CD4-positive, alpha-beta T cell treated with Interleukin-17A for 1 hour (primary cell): ENCODE results near the gene ANKRD31.
"Not testable (repeated sequence)": the region's sequence is repeated elsewhere in the genome, so short reads cannot be mapped to it uniquely, and the experiment has no call there.

Experiments used
- DNase-seq: peaks from one replicate; pipeline ENCODE4 v3.0.0-alpha.2; 2020

ANKRD31 gene

GRCh38 chr5:75142566-75143136, 94.0 kb downstream of the ANKRD31 start:
- no peak for DNase-seq

GRCh38 chr5:75140277-75140676, 96.4 kb downstream of the ANKRD31 start:
- no peak for DNase-seq

- DNase-seq, result no peak
Observed at GRCh38 chr5:75138689-75139088, 98.0 kb downstream of the ANKRD31 start.

DNA sequence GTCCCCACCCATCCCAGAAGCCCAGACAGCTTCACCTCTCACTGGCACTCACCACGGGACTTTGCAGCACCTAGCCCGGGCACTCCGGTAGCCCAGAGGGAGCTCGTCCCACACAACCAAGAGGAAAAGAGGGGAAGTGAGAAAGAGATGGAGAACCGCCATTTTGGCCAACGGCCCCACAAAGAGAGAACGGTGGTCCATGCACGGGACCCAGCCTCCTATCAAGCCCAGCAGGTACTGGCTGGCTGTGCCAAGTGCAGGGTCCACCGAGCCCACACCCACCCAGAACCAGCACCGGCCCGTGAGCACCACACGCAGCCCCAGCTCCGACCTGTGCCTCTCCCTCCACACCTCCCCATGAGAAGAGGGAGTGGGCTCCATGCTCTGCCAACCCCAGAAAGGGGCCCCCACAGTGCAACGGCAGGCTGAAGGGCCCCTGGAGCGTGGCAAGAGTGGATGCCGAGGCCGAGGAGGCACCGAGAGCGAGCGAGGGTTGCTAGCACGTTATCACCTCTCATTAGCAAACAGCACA, 105.8 kb downstream of the ANKRD31 start:
- no peak for DNase-seq

- no peak for DNase-seq
Observed at GRCh38 chr5:75116856-75117255, 119.8 kb downstream of the ANKRD31 start.

DNA sequence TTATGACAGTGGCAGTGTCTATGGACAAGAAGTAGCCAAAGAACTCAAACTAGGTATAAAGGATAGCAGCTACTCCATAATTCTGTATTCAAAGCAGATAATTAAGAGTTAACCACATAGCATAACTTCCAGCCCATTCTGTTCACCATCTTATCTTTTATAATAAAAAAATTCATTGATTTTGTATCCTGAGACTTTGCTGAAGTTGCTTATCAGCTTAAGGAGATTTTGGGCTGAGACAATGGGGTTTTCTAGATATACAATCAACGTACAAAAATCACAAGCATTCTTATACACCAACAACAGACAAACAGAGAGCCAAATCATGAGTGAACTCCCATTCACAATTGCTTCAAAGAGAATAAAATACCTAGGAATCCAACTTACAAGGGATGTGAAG, 122.4 kb downstream of the ANKRD31 start:
- not testable (repeated sequence) for DNase-seq

- DNase-seq, result no peak
Observed at GRCh38 chr5:75113354-75114113, 123.1 kb downstream of the ANKRD31 start.

DNA sequence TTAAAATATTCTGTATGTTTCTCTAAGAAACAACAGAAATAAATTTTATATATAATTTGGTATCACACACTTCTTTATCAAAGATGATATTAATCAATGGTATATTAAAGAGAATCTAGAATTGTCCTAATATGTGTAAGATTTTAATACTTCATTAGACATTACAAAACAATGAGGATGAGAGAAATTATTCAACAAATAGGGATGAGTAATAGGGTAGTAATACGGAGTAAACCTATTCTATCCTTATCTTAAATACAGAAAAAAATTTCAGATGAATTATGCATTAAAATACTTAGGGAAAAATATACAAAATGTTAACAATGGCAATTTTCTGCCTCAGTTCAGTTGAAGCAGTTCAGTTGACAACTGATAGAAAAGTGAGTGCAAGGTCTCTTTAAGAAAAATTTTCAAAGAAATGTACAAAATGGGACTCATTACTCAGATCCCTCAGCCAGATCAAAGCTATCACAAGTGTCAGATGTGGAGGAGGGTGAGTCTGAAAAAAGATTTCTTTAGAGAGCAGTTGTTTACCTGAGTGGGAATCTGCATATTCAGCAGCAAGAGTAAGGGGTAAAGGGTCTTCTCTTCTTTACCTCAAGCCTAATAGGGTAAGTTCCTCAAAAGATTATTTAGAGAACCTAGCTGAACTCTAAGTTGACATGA, 127.6 kb downstream of the ANKRD31 start:
- peak; percentile 9 for DNase-seq

GRCh38 chr5:75108515-75108914, 128.2 kb downstream of the ANKRD31 start:
- DNase-seq, result no peak

- not testable (repeated sequence) for DNase-seq
Observed at GRCh38 chr5:75095956-75096355, 140.7 kb downstream of the ANKRD31 start.

DNA sequence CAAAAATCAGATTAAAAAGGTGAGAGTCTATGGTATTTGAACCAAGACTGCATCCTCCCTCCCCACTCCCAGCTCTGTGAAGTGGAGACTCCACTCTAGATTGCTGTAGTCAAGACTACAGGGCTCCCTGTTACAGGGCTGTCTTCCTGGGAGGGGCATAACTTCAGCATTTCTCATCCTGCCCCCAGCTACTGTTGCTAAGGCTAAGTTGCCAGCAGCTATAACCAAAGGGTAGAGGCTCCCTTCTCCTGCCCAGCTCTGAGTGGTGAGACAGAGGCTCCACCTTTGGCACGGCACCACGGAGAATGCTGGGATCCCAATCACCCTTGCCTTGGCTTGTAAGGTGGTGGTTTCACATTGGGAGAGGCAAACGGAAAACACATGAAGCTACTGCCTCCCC, 145.1 kb downstream of the ANKRD31 start:
- DNase-seq, result no peak

DNA sequence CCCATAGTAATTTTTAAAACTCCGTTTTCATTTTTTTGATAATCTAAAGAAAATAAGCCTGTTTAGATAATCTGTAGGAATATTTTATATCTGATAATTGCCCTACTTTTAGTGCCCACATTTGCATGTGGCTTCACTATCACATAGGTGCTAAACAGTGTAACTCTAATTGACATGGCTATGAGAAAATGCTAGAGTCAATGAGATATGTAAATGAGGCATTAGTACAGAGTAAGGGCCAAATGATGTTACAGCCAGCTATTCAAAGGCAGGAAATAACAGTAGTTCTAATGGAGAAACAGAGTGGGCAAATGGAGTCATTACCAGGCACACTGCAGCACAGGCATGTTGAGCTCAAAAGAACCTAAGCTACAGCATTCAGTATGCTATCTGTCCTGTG, 147.0 kb downstream of the ANKRD31 start:
- DNase-seq, result no peak

- no peak for DNase-seq
Observed at GRCh38 chr5:75089137-75089536, 147.5 kb downstream of the ANKRD31 start.

DNA sequence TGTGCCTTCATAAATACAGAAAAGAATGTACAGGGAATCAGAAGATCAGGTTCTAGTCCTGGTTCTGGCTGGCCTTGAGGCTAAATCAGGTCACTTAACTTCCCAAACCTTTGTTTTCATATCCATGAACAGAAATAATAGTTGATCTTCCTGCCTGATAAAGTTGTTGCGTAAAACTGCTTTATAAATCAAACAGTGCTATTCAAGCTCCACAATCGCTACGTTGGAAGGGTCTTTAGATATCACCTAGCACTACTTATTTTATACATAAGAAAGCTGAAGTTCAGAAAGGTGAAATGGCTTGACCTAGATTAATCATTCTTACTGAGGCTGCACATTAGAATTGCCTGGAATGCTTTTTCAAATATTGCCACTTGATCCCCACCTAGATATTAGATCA, 148.0 kb downstream of the ANKRD31 start:
- no peak for DNase-seq

DNA sequence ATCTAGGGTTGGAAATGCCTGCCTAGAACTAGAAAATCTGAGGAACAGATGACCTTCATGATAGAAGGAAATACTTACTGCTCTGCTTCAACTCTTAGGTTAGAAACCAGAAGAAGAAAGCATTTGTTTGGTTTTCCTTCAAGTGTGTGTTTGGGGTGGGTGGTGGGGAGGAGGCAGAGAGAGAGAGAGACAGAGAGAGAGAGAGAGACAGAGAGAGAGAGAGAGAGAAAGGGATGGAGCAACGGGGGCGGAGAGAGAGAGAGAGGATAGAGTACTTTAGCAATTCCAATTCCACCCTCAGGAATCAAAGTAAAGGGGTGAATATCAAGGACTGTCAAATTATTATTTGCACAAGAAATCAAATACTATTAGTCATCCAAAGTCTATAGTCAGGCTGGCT, 155.2 kb downstream of the ANKRD31 start:
- no peak for DNase-seq

DNA sequence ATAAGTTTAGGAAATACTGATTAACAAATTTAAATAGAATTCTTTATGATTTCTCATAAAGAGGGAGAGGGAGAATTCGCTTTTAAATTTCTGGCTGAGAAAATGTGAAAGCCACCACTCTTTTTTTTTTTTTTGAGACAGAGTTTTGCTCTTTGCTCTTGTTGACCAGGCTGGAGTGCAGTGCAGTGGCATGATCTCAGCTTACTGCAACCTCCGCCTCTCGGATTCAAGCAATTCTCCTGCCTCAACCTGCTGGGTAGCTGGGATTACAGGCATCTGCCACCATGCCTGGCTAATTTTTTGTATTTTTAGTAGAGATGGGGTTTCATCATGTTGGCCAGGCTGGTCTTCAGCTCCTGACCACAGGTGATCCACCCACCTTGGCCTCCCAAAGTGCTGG, 157.3 kb downstream of the ANKRD31 start:
- not testable (repeated sequence) for DNase-seq

DNA sequence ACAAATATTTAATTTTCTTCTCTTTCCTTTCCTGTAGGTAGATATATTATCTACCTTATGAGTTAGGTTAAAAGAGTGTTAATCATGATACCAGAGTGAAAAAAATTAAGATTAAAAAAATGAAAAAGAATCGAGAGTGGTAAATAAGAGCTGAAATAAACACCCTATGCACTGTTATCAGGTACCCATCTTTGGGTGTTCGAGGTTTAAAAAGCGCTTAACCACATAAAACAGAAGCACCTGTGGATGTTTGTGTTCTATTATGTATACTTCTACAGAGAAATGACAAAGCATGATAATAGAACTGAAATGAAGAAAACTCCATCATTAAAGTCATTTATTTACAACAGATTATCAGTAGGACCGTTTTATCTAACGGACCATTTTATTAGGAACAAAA, 158.7 kb downstream of the ANKRD31 start:
- DNase-seq, result peak; percentile 59

- DNase-seq, result no peak
Observed at GRCh38 chr5:75072061-75072460, 164.6 kb downstream of the ANKRD31 start.

DNA sequence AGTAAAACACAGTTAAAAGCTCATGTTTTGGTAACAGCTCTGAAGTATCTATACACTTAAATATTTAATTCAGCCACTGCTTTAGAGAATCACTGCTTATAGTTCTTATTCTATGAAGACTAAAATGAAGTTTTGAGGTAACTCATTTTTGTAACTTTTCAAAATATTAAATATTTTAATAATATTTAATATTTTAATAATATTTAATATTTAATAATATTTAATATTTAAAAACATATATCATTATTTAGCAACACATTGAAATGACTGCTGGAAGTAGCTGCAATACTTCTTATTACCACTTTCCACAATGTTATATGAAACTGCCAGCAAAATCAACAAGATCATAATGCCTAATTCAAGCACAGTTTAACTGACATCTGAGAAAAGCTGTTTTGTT, 165.6 kb downstream of the ANKRD31 start:
- no peak for DNase-seq

GRCh38 chr5:75067434-75067833, 169.2 kb downstream of the ANKRD31 start:
- no peak for DNase-seq

DNA sequence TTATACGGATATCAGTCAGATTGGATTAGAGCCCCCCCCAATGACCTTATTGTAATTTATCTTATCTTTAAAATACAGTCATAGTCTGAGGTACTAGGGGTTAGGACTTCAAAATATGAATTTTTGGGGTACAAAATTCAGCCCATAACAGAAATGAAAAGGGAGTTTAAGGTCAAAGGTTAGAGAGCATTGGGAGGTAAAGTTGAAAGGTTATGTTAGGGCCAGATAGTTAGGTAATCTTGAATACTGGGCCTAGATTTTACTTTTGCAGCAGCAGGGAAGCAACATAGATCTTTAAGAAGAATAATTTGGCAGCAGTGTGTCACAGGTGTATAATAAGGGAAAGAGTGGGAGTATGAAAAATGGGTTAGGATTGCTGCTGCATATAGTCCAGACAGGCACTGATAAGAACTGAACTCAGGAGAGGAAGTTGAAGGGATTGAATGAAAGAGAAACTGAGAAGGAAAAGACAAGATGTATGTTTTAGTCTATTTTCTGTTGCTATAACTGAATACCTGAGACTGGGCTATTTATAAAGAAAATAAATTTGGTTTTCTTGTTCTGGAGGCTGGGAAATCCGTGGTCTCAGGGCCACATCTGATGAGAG, 173.7 kb downstream of the ANKRD31 start:
- no peak for DNase-seq

GRCh38 chr5:75059912-75060545, 176.6 kb downstream of the ANKRD31 start:
- peak; percentile 77 for DNase-seq

DNA sequence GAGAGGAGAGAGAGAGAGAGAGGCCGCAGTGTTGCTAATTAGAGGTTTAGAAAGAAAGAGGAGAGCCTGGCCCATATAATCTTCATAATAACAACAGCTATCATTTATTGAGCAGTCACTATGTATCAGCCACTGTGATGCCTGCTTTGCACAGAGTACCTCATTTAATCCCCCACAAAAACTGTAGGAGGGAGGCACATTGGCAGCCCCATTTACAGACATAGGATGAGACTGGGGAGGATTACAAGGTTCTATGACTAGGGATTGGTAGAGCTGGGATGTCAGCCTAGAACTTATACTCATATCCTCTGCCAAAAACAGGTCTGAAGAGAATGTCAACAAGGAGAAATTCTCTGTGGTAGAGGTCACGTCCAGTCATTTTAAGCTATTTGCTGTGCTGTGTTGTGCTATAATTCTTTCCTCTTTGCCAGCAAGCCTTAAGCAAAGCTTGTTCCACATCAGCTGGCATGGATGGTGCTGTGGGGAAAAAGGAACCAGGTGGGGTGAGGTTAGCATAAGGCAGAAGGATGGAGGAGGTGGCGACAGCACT, 177.6 kb downstream of the ANKRD31 start:
- no peak for DNase-seq
